AG04449 (cell line): ENCODE measurements around the gene ATAD3C.

Source experiments
- CTCF ChIA-PET: fragments of 350-600 bp; formaldehyde crosslinking; extraction: SDS; loops from one replicate; lab custom pipeline; 2021; ENCODE audit warnings: antibody characterized with exemption; lab: Yijun Ruan, JAX
- POLR2A ChIA-PET: fragments of 400-600, 350-600 bp; formaldehyde crosslinking; extraction: SDS; loops from one replicate; lab custom pipeline; 2020; ENCODE audit warnings: antibody characterized with exemption, inconsistent platforms; lab: Yijun Ruan, JAX
- DNase-seq: peaks from one replicate; pipeline ENCODE4 v3.0.0-alpha.2; 2010; ENCODE audit warnings: low read depth, low spot score
- H3K4me3 ChIP-seq: 2 replicates; pipeline ENCODE4 v1.5.1; 2011; ENCODE audit warnings: low read depth, mild to moderate bottlenecking, control low read depth, low read length
- TF ChIP-seq, protein P1 (sequence below): IDR thresholded peaks from one replicate; pipeline ENCODE4 v1.5.1; 2011; ENCODE audit warnings: mild to moderate bottlenecking, moderate library complexity, low read length, control low read depth, inconsistent platforms; ENCODE audit not compliant: insufficient read depth; ENCODE audit errors: missing control alignments

Gene ATAD3C

DNA sequence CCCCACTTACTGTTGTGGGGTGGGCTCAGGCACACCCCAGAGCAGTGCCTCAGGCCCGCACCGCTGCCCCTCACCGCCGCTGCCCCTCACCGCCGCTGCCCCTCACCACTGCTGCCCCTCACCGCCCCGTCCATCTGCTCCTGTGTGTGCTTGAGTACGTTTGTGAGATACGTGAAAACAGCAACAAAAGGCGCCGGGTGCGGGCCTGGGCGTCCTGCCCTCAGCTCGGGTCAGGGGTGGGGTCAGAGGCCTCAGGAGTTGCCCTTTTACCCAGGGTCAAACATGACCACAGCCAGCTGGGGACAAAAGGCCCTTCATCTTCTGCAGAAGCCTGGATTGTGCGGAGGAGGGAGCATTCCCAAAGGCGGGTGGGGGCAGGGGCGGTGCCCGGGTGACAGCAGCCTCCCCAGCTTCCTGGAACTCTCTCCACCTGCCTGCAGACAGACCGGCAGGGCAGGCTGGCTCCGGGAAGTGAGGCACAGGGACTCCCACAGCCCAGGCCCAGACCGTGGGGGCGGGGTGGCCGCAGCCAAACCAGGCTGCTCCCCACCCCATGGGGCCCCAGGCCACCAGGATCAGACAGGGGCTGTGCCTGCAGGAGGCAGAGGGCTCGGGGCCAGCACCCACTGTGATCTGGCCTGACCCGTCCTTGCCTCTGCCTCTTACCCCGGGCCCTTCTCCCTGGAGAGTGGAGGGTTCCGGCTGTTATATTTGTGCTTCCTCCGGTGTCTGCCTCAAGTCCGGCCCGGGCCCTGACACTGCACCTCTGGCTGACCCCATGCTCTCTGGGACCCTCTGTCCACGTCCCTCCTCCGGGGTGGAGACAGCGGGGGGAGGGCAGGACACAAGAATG lies 16.3 kb upstream of the ATAD3C start:
- POLR2A ChIA-PET = no interaction called here
- CTCF ChIA-PET = interaction anchor here (1.6 to 2.3 kb wide), 2 partner anchors 8 to 9 kb away, joined by 4 to 8 read pairs; no protein-coding TSS in a partner anchor
- DNase-seq = no peak
- TF ChIP-seq, protein P1, sequence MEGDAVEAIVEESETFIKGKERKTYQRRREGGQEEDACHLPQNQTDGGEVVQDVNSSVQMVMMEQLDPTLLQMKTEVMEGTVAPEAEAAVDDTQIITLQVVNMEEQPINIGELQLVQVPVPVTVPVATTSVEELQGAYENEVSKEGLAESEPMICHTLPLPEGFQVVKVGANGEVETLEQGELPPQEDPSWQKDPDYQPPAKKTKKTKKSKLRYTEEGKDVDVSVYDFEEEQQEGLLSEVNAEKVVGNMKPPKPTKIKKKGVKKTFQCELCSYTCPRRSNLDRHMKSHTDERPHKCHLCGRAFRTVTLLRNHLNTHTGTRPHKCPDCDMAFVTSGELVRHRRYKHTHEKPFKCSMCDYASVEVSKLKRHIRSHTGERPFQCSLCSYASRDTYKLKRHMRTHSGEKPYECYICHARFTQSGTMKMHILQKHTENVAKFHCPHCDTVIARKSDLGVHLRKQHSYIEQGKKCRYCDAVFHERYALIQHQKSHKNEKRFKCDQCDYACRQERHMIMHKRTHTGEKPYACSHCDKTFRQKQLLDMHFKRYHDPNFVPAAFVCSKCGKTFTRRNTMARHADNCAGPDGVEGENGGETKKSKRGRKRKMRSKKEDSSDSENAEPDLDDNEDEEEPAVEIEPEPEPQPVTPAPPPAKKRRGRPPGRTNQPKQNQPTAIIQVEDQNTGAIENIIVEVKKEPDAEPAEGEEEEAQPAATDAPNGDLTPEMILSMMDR = no peak
- H3K4me3 ChIP-seq = no peak overlapping the region

DNA sequence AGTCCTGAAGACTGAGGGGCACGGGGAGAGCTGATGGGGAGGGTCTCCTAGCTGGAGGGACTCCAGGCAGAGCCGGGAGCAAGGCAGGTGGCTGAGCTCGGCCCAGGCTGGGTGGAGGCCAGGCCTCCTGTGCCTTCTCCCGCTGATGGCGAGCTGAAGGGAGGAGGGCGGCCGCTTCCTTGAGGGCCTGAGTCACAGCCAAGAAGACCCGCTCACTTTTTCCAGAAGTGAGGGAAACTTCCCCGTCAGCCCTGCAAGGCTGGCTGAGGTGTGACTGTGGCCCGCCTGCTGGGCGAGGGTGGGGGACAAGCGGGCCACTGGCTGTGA lies 15.7 kb upstream of the ATAD3C start:
- no peak overlapping the region for H3K4me3 ChIP-seq
- CTCF ChIA-PET = interaction anchor here (2.3 kb wide), 1 partner anchor 9 kb away, joined by 8 read pairs; no protein-coding TSS in a partner anchor
- DNase-seq = no peak
- TF ChIP-seq, protein P1 = no peak
- POLR2A ChIA-PET = no interaction called here

DNA sequence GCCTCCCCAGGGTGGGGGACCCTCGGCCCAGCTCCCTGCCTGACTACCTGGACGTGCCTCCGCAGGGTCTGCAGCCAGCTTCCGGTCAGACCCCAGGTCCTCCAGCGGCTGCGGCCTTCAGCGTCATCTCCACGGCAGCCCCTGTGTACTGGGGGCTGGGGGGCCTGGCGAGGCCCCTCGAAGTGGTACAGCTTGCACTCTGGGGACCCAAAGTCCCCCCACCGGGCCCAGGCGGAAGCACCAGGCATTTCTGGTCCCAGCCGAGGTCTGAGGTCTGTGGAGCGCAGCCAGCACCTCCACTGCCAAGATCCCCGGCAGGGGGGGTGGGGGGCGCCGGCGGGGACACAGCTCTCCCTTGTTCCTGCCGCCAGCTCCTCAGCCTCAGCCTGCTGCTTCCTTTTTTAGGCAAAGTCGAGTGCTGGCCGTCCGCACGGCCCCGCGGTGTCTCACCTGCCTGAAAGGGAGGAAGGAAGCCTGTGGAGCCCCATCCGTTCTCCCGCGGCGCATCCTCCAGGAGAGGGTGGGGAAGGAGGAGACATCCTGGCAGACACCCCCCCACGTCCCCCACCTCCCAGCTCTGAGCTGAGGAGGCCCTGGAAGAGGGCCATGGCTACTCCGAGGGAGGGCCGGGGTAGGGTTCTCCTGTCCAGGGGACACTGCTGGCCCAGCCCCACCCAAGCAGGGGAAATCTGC lies 15.2 kb upstream of the ATAD3C start:
- ChIA-PET POLR2A (no interaction called here), CTCF (interaction anchor here (2.3 kb wide), 1 partner anchor 8 kb away, joined by 8 read pairs; no protein-coding TSS in a partner anchor)
- no peak for DNase-seq
- H3K4me3 ChIP-seq = no peak overlapping the region
- TF ChIP-seq, protein P1 = no peak

DNA sequence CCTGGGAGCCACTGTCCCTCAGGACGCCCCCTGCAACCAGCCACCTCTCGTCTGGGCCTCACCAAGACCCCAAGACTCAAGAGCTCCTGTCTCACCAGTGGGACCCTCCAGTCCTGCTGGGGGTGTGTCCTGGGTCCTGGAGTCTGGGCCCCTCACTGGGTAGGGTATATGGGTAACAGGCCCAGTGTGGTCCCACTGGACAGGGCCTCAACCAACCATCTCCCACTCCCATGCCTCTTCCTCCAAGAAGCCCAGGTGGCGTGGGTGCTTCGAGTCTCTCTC lies 14.7 kb upstream of the ATAD3C start:
- POLR2A ChIA-PET = no interaction called here
- CTCF ChIA-PET = no interaction called here
- TF ChIP-seq, protein P1 = no peak
- H3K4me3 ChIP-seq = no peak overlapping the region
- no peak for DNase-seq

DNA sequence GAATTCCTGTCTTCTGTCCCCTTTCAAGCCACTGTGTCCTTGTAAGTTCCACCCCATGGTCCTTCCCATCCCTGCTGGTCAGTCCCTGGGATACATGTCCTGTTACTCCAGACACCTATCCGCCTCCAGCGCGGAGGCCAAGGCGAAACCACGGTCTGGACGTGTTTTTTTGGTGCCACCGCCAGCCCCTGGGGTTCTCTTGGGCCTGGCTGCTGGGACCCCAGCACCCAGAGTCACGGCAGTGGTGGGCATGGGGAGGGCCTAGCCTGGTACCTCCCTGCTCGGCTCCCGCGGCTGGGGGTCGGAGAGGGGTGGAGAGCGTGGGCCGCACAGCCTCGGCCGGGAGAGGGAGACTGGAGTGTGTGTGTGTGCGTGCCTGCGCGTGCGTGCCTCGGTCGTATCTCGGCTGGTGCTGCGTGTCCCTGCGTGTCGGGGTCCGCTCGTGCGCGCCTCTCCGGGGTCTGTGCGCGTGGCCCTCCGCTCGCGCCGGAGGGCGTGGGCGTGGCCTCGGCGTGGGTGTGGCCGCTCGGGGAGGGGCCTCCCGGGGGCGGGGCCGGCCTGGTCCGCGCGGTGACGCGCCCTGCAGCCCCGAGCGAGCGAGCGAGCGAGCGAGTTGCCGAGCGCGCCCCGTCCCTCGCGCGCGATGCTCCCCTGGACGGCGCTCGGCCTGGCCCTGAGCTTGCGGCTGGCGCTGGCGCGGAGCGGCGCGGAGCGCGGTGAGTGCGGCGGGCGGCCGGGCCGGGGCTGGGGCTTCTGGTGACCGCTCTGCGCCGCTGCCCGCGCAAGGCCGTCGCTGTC lies 14.2 kb upstream of the ATAD3C start, which contains the start of gene VWA1:
Gene VWA1, plus strand, starts transcription at position 585 of the 798 bp plus-strand sequence. Its CDS starts 59 bp downstream, at position 644.
- ChIA-PET POLR2A (no interaction called here), CTCF (no interaction called here)
- DNase-seq = no peak
- H3K4me3 ChIP-seq = peak within 1 kb of the TSS; percentile 54
- TF ChIP-seq, protein P1 = no peak
